ENCODE data around the gene SORL1.
A peak's percentile ranks its signal among the peaks of the same experiment; 100 is the strongest.
"Not testable (repeated sequence)": the region's sequence is repeated elsewhere in the genome, so short reads cannot be mapped to it uniquely, and the experiment has no call there.

SORL1 gene

GRCh38 chr11:121564948-121565684, 113.0 kb downstream of the SORL1 start:
- DNase-seq, result no peak

GRCh38 chr11:121566279-121567168, 114.4 kb downstream of the SORL1 start:
- DNase-seq, result no peak

- DNase-seq, result no peak
These were observed 115.9 kb downstream of the SORL1 start for GRCh38 chr11:121567995-121568394.

GRCh38 chr11:121569332-121570299, 117.5 kb downstream of the SORL1 start:
- not testable (repeated sequence) for DNase-seq

- DNase-seq, result no peak
These were observed 118.3 kb downstream of the SORL1 start for GRCh38 chr11:121570453-121570852.

- no peak for DNase-seq
These were observed 119.4 kb downstream of the SORL1 start for GRCh38 chr11:121571506-121571905.

- DNase-seq, result no peak
These were observed 120.5 kb downstream of the SORL1 start for GRCh38 chr11:121572571-121573059.

GRCh38 chr11:121574801-121575200, 122.7 kb downstream of the SORL1 start:
- no peak for DNase-seq

- peak; percentile 50 for DNase-seq
These were observed 123.3 kb downstream of the SORL1 start for GRCh38 chr11:121575250-121575962.

GRCh38 chr11:121575963-121576290, 123.8 kb downstream of the SORL1 start:
- no peak for DNase-seq

- no peak for DNase-seq
These were observed 124.4 kb downstream of the SORL1 start for GRCh38 chr11:121576531-121576930.

GRCh38 chr11:121577106-121577848, 125.2 kb downstream of the SORL1 start:
- no peak for DNase-seq

- DNase-seq, result peak; percentile 36
These were observed 126.3 kb downstream of the SORL1 start for GRCh38 chr11:121578251-121578976.

GRCh38 chr11:121580154-121580553, 128.0 kb downstream of the SORL1 start:
- no peak for DNase-seq

- no peak for DNase-seq
These were observed 129.5 kb downstream of the SORL1 start for GRCh38 chr11:121581607-121582006.

- DNase-seq, result no peak
These were observed 130.2 kb downstream of the SORL1 start for GRCh38 chr11:121582296-121582695.

- DNase-seq, result no peak
These were observed 131.7 kb downstream of the SORL1 start for GRCh38 chr11:121583825-121584224.

- DNase-seq, result no peak
These were observed 134.6 kb downstream of the SORL1 start for GRCh38 chr11:121586750-121587149.

- no peak for DNase-seq
These were observed 135.1 kb downstream of the SORL1 start for GRCh38 chr11:121587182-121587581.

- no peak for DNase-seq
These were observed 136.6 kb downstream of the SORL1 start for GRCh38 chr11:121588747-121589146.

Data from HCEC 1CT (cell line).